ENCODE results near the gene DNLZ.
A peak's percentile ranks its signal among the peaks of the same experiment; 100 is the strongest.
"Not testable (repeated sequence)": the region's sequence is repeated elsewhere in the genome, so short reads cannot be mapped to it uniquely, and the experiment has no call there.

DNLZ gene

GRCh38 chr9:136363949-136364748 is 605 bp upstream of the DNLZ start:
- peak overlapping the region in 4 of 21 experiments; percentile 65 to 91 (median 84) for H3K27ac ChIP-seq
- H3K4me3 ChIP-seq = peak overlapping the region in 4 of 7 experiments; percentile 65 to 91 (median 84)

- Histone ChIP-seq H3K27ac (peak overlapping the region in 15 of 21 experiments; percentile 20 to 97 (median 74)), H3K4me3 (no peak overlapping the region)
These were observed 1.1 kb downstream of the DNLZ start for GRCh38 chr9:136362450-136362784.

GRCh38 chr9:136361754-136362449 is 1.6 kb downstream of the DNLZ start:
- H3K4me3 ChIP-seq = no peak overlapping the region
- peak overlapping the region in 15 of 21 experiments; percentile 42 to 96 (median 64) for H3K27ac ChIP-seq

- H3K4me3 ChIP-seq = no peak overlapping the region
- peak overlapping the region in 14 of 21 experiments; percentile 42 to 94 (median 56) for H3K27ac ChIP-seq
These were observed 2.3 kb downstream of the DNLZ start for GRCh38 chr9:136361047-136361753.

- Histone ChIP-seq H3K27ac (no peak overlapping the region), H3K4me3 (no peak overlapping the region)
These were observed 3.5 kb downstream of the DNLZ start for GRCh38 chr9:136359774-136360718.

- no peak overlapping the region for H3K27ac ChIP-seq
- no peak overlapping the region for H3K4me3 ChIP-seq
These were observed 4.7 kb downstream of the DNLZ start for GRCh38 chr9:136358888-136359287.

GRCh38 chr9:136358016-136358415 is 5.5 kb downstream of the DNLZ start:
- Histone ChIP-seq H3K27ac (no peak overlapping the region), H3K4me3 (no peak overlapping the region)

- Histone ChIP-seq H3K27ac (no peak overlapping the region), H3K4me3 (no peak overlapping the region)
These were observed 6.3 kb downstream of the DNLZ start for GRCh38 chr9:136357202-136357725.

GRCh38 chr9:136355616-136356557 is 7.7 kb downstream of the DNLZ start:
- H3K4me3 ChIP-seq = no peak overlapping the region
- H3K27ac ChIP-seq = no peak overlapping the region

- no peak overlapping the region for H3K4me3 ChIP-seq
- peak overlapping the region in 3 of 21 experiments; percentile 20 to 26 (median 24) for H3K27ac ChIP-seq
These were observed 8.9 kb downstream of the DNLZ start for GRCh38 chr9:136354592-136355085.

- no peak overlapping the region for H3K4me3 ChIP-seq
These were observed 9.6 kb downstream of the DNLZ start for GRCh38 chr9:136353757-136354488.

GRCh38 chr9:136353088-136353487 is 10.5 kb downstream of the DNLZ start:
- H3K4me3 ChIP-seq = no peak overlapping the region
- no peak overlapping the region for H3K27ac ChIP-seq

More at GRCh38 chr9:136353757-136354488, 9.6 kb downstream of the DNLZ start:
- H3K27ac ChIP-seq = peak overlapping the region in 2 of 21 experiments; percentile 20 to 26

- H3K27ac ChIP-seq = no peak overlapping the region
- no peak overlapping the region for H3K4me3 ChIP-seq
These were observed 10.9 kb downstream of the DNLZ start for GRCh38 chr9:136352682-136353081.

GRCh38 chr9:136351868-136352267 is 11.7 kb downstream of the DNLZ start:
- not testable (repeated sequence) for H3K4me3 ChIP-seq
- H3K27ac ChIP-seq = peak overlapping the region in 1 of 21 experiments; percentile 10

GRCh38 chr9:136351252-136351800 is 12.2 kb downstream of the DNLZ start:
- Histone ChIP-seq H3K4me3 (no peak overlapping the region), H3K27ac (peak overlapping the region in 1 of 21 experiments; percentile 10)

- Histone ChIP-seq H3K4me3 (no peak overlapping the region), H3K27ac (no peak overlapping the region)
These were observed 14.0 kb downstream of the DNLZ start for GRCh38 chr9:136349546-136349945.

- Histone ChIP-seq H3K4me3 (no peak overlapping the region), H3K27ac (no peak overlapping the region)
These were observed 14.9 kb downstream of the DNLZ start for GRCh38 chr9:136348691-136349090.
